Brain microvascular endothelial cell (primary cell): ENCODE measurements around the gene HCFC2.
"Not testable (repeated sequence)": the region's sequence is repeated elsewhere in the genome, so short reads cannot be mapped to it uniquely, and the experiment has no call there.

Experiments used
- DNase-seq: peaks from one replicate; pipeline ENCODE4 v3.0.0-alpha.2; 2020
- H3K27ac ChIP-seq: fragments of 250-450 bp; sonication (Bioruptor Pico); 2 replicates; pipeline ENCODE4 v1.5.1; 2020; ENCODE audit warnings: mild to moderate bottlenecking, moderate library complexity
- H3K27me3 ChIP-seq: fragments of 250-450 bp; sonication (Bioruptor Pico); replicated peaks from 2 replicates; pipeline ENCODE4 v1.5.1; 2020; ENCODE audit warnings: mild to moderate bottlenecking
- H3K36me3 ChIP-seq: fragments of 250-450 bp; sonication (Bioruptor Pico); replicated peaks from 2 replicates; pipeline ENCODE4 v1.5.1; 2020; ENCODE audit warnings: mild to moderate bottlenecking
- H3K4me3 ChIP-seq: 2 replicates; pipeline ENCODE4 v1.5.1; 2011; ENCODE audit warnings: low read depth, mild to moderate bottlenecking, control low read depth, low read length, moderate library complexity
- in situ Hi-C: cut with HindIII; loops from 2 replicates; pipeline ENCODE4 v1.10.0; 2017; ENCODE audit warnings: low sequenced_read_pairs, low pct_ligation_motif_present
- TF ChIP-seq, protein P1 (sequence below): IDR thresholded peaks from 2 replicates; pipeline ENCODE4 v1.5.1; 2011; ENCODE audit warnings: low read depth, mild to moderate bottlenecking, moderate library complexity, low read length, control low read depth, inconsistent platforms; ENCODE audit errors: missing control alignments

The HCFC2 gene

DNA sequence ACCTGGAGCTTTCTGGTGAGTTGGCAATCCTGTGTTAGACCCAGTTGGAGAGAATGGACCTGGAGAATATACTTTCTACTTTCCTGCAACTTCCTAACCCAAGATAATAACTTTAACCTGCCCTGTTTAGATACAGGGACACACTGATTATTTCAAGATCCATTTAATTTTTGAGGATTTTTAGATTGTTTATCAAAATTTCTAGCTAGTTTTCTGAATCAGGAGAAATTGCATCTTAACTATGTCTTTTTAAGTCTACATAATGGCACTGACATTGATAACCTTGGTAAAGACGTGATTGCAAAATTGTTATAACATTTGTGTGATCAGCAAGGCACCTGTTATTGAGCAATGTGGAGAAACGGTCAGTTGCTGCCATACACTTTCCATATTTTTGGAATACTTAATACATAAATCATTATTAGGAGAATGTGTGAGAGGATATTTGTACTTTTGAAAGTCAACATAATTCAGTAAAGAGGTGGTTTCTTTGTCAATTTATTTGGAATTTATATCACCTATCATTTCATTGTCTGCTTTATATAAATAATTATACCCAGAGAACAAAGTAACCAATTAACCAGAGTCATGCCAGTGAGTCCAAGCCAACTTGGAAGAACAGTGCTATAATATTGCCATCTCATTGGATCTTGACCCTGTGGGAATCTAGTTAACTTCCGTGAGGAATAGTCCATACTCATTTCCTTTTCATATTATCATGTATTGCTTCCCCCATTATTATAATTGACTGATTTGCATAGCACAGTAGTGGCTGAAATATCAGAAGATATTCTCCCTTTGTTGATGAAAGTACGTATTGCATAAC lies 45.3 kb downstream of the HCFC2 start:
- Histone ChIP-seq H3K4me3 (no peak overlapping the region), H3K36me3 (no peaks in the 10 kb centered on the region), H3K27ac (no peak overlapping the region), H3K27me3 (no peaks in the 10 kb centered on the region)
- TF ChIP-seq, protein P1, sequence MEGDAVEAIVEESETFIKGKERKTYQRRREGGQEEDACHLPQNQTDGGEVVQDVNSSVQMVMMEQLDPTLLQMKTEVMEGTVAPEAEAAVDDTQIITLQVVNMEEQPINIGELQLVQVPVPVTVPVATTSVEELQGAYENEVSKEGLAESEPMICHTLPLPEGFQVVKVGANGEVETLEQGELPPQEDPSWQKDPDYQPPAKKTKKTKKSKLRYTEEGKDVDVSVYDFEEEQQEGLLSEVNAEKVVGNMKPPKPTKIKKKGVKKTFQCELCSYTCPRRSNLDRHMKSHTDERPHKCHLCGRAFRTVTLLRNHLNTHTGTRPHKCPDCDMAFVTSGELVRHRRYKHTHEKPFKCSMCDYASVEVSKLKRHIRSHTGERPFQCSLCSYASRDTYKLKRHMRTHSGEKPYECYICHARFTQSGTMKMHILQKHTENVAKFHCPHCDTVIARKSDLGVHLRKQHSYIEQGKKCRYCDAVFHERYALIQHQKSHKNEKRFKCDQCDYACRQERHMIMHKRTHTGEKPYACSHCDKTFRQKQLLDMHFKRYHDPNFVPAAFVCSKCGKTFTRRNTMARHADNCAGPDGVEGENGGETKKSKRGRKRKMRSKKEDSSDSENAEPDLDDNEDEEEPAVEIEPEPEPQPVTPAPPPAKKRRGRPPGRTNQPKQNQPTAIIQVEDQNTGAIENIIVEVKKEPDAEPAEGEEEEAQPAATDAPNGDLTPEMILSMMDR, result no peak
- in situ Hi-C loops, result no loop called here
- no peak for DNase-seq

DNA sequence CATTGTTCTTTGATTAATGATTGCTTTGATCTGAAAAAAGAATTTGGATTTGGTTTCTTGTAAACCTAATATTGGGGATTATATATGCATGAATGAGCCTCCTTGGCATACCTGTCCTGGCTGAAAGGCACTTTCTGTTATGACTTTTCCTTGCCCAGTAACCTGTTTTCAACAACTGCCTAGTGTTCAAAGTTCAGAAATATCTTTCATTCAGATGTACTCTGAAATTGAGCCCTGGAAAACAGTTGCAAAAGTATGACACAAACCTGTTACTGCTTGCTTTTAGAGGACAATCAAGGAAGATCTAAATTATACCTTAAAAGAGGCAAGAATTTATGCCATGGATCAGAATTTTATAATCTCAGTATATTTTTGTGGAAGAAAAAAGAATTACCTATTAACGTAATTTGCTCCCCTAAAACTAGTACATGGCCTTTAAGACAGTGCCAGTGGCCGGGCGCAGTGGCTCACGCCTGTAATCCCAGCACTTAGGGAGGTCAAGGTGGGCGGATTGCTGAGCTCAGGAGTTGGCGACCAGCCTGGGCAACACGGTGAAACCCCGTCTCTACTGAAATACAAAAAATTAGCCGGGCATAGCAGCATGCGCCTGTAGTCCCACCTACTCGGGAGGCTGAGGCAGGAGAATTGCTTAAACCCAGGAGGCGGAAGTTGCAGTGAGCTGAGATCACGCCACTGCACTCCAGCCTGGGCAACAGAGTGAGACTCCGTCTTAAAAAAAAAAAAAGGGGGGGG lies 50.7 kb downstream of the HCFC2 start:
- H3K36me3 ChIP-seq, H3K27me3 ChIP-seq, DNase-seq, in situ Hi-C loops, H3K27ac ChIP-seq, H3K4me3 ChIP-seq: not testable (repeated sequence)

DNA sequence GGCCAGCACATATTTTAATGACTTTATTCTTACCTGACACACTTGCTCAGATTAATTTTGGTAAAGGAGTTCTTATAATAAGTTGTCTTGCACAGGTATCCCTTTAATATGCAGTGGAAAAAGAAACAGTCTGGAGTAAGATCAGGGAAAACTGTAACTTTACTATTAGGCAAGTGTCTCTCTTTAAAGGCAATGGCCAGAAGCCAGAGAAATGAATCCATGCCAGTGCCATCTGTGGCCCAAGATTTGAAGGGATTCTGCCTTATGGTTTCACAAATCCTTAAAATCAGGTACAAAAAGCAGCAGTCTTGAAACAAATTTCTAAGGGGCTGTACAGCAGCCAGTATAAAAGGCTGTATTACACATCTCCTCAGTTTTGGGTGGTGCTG lies 51.2 kb downstream of the HCFC2 start:
- no peaks in the 10 kb centered on the region for H3K27me3 ChIP-seq
- peaks cover 4% of the 10 kb centered on the region for H3K36me3 ChIP-seq
- TF ChIP-seq, protein P1, result no peak
- DNase-seq, result no peak
- no peak overlapping the region for H3K27ac ChIP-seq
- no peak overlapping the region for H3K4me3 ChIP-seq
- in situ Hi-C loops, result no loop called here

DNA sequence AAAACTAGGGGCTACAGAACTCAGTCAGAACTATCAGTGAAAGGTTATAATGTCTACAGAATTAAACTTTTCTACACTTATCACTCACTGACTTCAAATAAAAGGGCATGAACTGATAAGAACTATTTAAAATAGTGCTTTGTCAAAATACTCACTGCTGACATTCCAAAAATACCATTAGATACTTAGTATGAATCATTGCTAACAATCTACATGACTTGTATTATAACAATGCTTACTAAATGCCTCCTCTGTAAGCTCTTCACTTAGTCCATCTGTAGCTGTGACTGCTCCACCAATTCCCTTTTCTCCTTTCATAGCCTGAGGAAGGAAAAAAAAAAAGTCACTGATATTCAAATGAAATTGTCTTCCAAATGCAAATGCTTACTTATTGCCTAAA lies 56.7 kb downstream of the HCFC2 start:
- TF ChIP-seq, protein P1, result no peak
- peak; percentile 40 for DNase-seq
- Histone ChIP-seq H3K27ac (peak overlapping the region; percentile 8), H3K36me3 (peaks cover 14% of the 10 kb centered on the region), H3K4me3 (no peak overlapping the region), H3K27me3 (no peaks in the 10 kb centered on the region)
- in situ Hi-C loops, result no loop called here

DNA sequence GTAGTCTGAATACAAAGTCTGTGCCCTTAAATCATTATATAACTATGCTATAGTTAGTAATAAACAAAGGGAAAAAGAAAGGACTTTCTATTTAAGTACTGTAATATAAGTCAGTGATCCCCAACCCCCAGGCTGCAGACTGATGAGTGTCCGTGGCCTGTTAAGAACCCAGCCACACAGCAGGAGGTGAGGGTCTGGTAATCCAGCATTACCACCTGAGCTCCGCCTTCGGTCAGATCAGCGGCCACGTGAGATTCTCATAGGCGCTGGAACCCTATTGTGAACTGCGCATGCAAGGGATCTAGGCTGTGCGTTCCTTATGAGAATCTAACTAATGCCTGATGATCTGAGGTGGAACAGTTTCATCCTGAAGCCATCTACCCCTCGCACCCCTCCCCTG lies 58.0 kb downstream of the HCFC2 start:
- in situ Hi-C loops, result no loop called here
- TF ChIP-seq, protein P1, result no peak
- Histone ChIP-seq H3K27me3 (no peaks in the 10 kb centered on the region), H3K36me3 (peaks cover 15% of the 10 kb centered on the region), H3K27ac (no peak overlapping the region), H3K4me3 (no peak overlapping the region)
- no peak for DNase-seq

DNA sequence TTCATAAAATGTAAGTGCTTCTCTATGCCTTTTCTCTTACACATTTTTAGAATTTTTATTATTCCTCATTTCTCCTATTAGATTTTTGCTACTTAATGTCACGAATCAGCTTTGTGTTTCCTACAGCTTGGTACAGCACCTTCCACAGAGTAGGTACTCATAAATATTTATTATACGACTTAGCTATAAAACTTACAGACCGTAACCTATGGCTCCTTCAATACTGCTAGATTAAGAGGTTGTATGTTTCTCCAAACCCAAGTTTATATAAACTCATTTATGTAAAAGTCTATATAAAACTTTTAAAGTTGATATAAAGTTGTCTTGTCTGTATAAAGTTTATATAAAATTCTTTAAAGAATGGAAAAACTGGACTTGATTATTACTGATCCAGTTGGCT lies 62.2 kb downstream of the HCFC2 start:
- no peak for DNase-seq
- H3K27ac ChIP-seq, result no peak overlapping the region
- TF ChIP-seq, protein P1, result no peak
- no peak overlapping the region for H3K4me3 ChIP-seq
- H3K27me3 ChIP-seq, result no peaks in the 10 kb centered on the region
- in situ Hi-C loops, result no loop called here
- peaks cover 20% of the 10 kb centered on the region for H3K36me3 ChIP-seq
